SW 1271 (cell line): Measurements from ENCODE around the gene MRGPRF.
"Not testable (repeated sequence)": the region's sequence is repeated elsewhere in the genome, so short reads cannot be mapped to it uniquely, and the experiment has no call there.

ENCODE experiments used
- DNase-seq, 2 experiments: peaks; one replicate each; lab custom pipeline; 2025; lab: John Stamatoyannopoulos, UW

The MRGPRF gene

GRCh38 chr11:68987211-68987610 is 25.8 kb downstream of the MRGPRF start:
- no peak for DNase-seq

DNA sequence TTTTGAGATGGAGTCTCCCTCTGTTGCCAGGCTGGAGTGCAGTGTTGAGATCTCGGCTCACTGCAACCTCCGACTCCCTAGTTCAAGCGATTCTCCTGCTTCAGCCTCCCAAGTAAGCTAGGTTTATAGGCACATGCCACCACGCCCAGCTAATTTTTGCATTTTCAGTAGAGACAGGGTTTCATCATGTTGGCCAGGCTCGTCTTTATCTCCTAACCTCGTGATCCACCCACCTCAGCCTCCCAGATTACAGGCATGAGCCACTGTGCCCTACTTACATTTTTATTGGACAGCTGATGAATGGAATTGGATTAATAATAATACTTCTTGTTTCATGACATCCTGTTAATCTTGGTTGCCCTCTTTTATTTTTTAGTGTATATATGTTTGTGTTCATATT is 29.2 kb downstream of the MRGPRF start:
- no peak for DNase-seq

- DNase-seq = no peak
These were observed 30.9 kb downstream of the MRGPRF start for GRCh38 chr11:68982134-68982533.

DNA sequence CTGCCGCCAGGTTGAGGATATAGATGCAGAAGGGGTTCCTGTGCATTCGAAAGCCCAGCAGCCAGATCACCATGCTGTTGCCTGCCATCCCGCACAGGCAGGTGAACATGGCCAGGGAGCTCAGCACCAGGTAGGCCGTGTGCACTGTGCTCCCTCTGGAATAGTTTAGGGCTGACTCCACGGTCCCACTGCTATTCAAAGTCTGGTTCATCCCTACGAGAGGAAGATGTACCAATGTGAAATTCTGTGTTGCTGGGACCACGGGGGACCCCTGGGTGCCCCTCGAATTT is 32.3 kb downstream of the MRGPRF start, which contains the start of gene MRGPRD:
TSS of gene MRGPRD (minus strand) at position 211 of the 290 bp plus-strand sequence. CDS start at position 211, 0 bp downstream.
- no peak for DNase-seq

GRCh38 chr11:68979931-68980775 is 32.9 kb downstream of the MRGPRF start:
- DNase-seq = no peak

DNA sequence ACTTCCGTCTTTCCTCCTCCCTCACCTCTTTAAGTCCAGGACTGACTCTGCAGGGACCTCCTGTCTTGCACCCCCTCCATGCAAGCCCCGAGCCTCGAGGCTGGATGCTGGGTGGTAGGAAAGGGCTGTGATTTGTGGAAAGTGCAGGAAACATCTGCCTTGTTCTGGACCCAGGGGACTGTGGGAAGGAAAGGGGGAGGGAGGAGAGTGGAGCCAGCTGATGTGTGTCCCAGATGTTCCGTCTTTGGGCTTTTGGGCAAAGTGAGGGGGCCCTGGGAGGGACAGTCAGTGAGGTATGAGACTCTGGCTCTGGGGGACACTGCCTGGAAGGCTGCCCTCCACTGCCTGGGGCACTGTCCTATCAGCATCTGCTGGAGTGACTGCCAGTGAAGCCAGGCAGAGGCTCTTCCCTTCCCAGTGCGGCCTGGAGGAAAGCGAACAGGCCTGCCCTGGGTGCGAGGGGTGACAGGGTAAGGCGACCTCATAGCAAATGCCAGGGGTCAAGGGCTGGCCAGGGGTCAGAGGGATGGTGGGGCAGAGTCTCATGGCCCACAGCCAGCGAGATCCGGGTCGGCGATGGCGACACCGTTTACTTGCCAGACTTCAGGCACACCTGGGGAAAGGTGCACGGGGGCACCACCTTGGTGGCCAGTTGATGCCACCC is 34.0 kb downstream of the MRGPRF start:
- no peak for DNase-seq

- DNase-seq = no peak
These were observed 34.5 kb downstream of the MRGPRF start for GRCh38 chr11:68978626-68978930.

DNA sequence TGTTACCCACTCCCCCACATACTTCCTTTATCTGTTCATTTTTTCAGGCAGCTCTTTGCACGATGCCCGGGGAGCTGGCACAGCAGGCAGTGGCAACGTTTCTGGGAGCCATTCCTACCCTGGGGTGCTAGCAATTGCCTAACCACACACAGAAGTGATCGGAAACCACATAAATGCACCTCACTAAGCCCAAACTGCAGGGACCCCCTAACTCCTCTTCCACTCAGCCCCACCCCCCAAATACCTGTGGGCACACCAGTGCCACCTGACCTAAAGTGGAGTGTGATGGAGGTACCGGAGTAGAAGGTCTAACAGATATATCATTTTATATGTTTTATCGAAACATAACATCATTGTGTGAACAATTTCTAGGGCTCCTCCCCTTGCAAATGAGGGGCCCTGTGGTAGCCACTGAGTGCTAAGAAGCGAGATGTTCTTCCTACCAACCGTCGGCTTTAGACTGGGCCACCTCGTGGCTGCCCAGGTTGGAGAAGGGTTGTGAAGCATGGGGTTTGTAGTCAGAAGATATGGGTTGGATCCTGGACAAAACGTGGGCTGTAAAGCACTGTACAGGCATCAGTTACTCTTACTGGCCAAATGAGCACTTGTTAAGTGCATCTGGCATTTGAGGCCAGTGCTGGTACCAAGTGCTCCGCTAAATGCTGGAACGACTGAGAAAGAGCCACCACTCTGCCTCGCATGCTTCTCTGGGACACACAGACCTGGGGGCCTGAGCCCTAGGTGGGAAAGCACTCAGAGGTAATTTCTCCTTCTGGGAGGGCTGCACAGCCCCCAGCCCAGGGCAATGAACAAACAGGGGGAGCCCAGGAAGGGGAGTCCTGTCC is 35.0 kb downstream of the MRGPRF start:
- DNase-seq = no peak

GRCh38 chr11:68976563-68976962 is 36.5 kb downstream of the MRGPRF start:
- no peak for DNase-seq

DNA sequence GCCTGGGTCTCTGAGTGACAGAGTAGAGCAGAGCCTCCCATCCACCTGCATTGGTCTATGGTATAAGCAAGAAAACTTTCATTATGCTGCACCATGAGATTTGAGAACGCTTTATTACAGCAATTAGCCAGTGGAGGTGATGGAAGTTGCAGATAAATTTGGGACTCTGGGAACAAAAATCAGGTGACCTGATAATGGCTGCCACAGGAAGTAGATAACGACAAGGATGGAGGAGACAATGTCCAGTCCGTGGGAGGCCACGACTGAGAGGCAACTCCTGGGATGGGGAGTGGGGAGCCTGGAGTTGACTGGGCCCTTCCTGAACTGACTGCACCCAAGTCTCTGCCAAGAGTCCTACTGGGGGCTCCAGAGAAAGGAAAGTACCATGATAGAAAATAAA is 37.0 kb downstream of the MRGPRF start:
- no peak for DNase-seq

- peak in 1 of 2 experiments; percentile 35 for DNase-seq
These were observed 38.4 kb downstream of the MRGPRF start for GRCh38 chr11:68974421-68975194.

- not testable (repeated sequence) for DNase-seq
These were observed 39.3 kb downstream of the MRGPRF start for GRCh38 chr11:68973706-68974105.

- DNase-seq = no peak
These were observed 39.8 kb downstream of the MRGPRF start for GRCh38 chr11:68973219-68973618.

DNA sequence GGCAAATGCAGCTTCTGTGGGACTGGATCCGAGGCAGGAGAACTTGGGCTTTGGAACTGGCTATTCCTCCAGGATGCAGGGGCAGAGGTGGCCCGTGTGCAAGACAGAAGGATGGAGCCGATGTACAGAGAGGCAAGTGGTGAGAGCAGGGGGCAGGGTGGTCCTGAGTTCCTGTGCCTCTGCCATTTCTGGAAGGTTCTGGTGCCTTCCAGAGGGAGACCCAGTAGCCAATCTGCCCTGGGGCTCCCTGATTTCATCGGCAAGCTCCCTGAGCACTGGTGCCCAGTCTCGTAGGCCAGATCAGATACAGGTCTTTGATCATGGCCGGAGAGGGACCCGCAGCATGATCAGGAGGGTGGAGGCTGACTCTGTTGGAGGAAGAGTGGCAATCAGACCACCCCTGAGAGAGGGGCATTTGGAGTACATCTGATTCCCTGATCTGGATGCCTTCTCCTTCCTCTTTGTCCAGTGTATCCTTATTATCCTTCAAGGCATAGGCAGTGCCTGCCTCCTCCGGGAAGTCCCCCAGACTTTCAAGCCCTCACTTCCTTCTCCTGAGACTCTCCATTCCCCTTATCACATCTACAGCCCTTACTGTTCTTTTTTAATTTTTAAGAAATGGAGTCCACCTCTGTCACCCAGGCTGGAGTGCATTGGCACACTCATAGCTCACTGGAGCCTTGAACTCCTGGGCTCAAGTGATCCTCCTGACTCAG is 42.0 kb downstream of the MRGPRF start:
- no peak for DNase-seq

GRCh38 chr11:68969386-68969785 is 43.7 kb downstream of the MRGPRF start:
- DNase-seq = no peak

DNA sequence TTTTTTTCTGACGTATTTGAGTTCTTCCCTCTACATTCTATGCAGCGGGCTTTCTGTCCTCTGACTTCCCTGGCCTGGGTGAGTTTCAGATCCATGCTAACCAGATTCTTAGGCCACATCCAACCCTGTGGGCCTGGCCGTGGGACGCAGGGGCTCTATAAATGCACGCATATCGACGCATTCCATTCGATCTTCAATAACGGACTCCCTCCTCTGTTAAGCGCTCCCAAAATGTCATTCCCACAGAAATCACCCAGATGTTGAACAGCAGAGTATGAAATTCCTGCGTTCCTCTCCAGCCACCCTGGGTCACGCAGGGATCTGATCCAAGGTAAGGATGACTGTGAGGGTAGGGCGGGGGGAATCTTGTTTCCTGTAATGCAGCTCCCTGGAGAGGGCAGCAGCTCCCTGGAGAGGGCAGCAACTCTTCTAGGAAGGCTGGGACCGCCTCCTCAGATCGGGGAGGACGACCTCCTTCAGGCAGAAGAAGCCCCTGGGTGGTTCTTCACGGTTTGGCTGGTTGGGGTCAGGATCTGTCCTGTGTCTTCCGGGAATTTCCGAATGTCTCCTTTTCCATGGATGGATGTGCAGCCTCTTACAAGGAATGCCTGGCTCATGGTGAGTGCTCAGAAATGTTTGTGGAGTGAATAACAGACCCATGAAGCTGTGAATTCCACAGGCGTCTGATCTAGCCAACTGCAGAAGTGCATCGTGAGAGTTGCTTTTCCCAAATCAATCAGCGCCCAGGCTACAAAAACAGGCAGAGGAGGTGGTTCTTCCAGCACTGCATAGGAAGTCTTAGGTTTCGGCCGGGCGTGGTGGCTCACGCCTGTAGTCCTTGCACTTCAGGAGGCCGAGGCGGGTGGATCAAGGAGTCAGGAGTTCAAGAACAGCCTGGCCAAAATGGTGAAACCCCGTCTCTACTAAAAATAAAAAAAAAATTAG is 44.5 kb downstream of the MRGPRF start:
- DNase-seq = no peak

- no peak for DNase-seq
These were observed 45.9 kb downstream of the MRGPRF start for GRCh38 chr11:68966894-68967780.

- no peak for DNase-seq
These were observed 46.9 kb downstream of the MRGPRF start for GRCh38 chr11:68965901-68966853.
